Measurements from ENCODE around the gene GABPB2.

DNA sequence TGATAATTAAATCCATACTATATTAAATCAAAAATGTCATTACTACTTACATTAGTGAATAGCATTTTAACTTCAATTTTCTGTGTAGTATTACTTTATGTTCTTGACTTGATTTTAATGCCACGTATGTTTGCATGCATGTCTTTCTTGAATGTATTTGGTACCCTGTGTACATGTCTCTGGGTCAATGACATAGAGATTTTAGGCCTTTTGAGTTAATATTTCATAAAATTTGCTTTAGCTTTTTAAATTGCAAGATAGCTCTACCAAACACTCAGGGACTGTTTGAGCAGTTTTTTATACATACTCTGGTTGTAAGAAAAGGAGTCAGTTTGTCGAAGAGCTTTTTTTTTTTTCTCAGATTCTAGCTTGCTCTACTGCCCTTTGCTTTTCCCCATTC lies 8.9 kb upstream of the GABPB2 start:
- TF ChIP-seq, protein P1, sequence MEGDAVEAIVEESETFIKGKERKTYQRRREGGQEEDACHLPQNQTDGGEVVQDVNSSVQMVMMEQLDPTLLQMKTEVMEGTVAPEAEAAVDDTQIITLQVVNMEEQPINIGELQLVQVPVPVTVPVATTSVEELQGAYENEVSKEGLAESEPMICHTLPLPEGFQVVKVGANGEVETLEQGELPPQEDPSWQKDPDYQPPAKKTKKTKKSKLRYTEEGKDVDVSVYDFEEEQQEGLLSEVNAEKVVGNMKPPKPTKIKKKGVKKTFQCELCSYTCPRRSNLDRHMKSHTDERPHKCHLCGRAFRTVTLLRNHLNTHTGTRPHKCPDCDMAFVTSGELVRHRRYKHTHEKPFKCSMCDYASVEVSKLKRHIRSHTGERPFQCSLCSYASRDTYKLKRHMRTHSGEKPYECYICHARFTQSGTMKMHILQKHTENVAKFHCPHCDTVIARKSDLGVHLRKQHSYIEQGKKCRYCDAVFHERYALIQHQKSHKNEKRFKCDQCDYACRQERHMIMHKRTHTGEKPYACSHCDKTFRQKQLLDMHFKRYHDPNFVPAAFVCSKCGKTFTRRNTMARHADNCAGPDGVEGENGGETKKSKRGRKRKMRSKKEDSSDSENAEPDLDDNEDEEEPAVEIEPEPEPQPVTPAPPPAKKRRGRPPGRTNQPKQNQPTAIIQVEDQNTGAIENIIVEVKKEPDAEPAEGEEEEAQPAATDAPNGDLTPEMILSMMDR (IDR thresholded peaks at IDR 0.05), result no peak
- TF ChIP-seq POLR2A (IDR thresholded peaks at IDR 0.05), result no peak
